GM21529 (cell line): ENCODE data around the gene LIN7C.
"Not testable (repeated sequence)": the region's sequence is repeated elsewhere in the genome, so short reads cannot be mapped to it uniquely, and the experiment has no call there.

ENCODE experiments used
- ATAC-seq: cut with Tn5 transposase; IDR thresholded peaks from one replicate; pipeline ENCODE4 v1.9.1; 2021; ENCODE audit not compliant: unreplicated experiment

The LIN7C gene, protein sequence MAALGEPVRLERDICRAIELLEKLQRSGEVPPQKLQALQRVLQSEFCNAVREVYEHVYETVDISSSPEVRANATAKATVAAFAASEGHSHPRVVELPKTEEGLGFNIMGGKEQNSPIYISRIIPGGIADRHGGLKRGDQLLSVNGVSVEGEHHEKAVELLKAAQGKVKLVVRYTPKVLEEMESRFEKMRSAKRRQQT

DNA sequence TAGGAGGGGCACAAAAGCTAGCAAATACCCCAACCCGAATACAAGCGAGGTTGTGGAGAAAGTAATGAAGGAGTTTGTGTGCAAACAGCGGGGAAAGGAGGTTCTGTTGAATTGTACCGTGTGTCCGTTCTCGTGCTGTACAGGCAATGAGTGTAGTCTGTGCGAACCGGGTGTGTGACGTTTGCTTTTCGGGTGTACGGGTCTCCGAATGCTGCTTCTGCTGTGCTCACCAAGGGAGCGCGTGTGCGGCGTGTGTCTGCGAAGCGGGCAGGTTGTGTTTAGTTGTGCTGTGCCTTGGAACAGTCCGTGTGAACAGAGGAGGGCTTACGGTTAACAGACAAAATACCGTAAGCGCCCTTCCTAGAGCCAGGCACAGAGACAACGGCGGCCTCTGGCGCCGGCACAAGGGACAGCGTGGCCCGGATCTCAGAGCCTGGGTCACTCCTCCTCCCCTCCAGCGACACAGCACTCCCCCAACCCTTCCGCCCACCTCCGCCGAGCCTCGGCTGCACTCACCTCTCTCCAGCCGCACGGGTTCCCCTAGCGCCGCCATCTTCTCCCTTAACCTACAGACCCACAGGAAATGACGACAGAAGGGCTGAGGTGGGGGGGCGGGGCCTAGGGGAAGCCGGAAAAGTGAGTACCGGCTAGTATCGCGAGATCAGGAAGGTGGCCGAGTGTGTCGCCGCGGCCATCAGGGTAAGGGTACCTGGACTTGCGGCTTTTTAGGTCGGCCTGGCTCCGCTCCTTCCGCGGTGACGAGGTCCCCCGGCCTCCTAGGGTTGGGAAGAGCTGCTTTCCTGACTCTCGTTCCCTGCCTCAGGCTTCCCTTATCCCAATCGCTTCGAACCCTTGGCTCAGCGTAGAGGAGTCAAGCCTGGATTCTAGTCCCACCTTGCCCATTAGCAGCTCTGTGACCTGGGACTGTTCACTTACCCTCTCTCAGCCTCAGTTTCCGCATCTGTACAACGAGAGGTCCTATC lies at the start of gene LIN7C:
LIN7C (minus strand) TSS at position 570 of the 983 bp plus-strand sequence; CDS start at position 553, 17 bp downstream.
- peak; percentile 96 for ATAC-seq

DNA sequence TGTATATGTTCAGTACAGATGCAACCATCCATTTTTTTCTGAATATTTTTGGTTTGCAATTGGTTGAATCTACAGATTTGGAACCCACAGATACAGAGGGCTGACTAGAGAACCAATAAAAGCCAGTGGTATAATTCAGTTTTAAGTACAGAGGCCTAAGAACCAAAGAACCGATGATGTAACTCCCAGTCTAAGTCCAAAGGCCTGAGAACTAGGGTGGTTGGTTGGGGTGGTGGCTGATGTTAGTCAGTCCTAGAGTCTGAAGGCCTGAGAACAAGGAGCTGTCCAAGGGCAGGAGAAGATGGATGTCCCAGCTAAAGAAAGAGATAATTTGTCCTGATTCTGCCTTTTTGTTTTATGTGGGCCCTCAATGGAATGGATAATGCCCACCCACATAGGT lies 48.7 kb upstream of the LIN7C start:
- ATAC-seq: no peak

DNA sequence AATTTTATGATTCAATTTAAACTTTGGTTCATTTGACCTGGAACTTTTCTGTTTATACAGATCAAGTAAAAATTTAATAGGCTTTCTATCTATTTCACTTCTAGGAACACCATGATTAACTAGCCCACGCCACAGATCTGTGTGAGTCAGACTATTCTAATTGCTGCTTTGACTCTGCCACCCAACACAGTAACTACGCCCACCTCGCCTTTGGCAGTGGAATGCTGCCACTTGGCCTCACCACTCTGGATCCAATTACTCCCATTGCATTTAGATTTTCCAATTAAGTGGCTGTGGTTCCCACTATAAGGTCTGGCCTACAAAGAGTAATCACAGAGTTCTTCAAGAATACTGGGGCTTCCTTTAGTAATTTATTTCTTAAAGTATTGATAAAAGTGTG lies 46.6 kb upstream of the LIN7C start:
- ATAC-seq: no peak

DNA sequence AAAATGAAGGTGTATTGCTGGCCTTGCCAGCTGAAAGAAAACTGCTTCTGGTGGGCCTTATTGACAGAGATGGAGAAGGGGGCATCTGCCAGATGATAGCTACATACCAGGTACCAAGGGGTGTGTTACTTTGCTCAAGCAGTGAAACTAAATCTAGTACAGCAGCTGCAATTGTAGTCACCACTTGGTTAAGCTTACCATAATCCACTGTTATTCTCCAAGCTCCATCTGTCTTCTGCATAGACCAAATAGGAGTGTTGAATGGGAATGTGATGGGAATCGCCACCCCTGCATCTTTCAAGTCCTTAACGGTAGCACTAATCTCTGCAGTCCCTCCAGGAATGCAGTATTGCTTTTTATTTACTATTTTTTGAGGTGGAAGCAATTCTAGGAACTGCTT lies 45.8 kb upstream of the LIN7C start:
- ATAC-seq: no peak

DNA sequence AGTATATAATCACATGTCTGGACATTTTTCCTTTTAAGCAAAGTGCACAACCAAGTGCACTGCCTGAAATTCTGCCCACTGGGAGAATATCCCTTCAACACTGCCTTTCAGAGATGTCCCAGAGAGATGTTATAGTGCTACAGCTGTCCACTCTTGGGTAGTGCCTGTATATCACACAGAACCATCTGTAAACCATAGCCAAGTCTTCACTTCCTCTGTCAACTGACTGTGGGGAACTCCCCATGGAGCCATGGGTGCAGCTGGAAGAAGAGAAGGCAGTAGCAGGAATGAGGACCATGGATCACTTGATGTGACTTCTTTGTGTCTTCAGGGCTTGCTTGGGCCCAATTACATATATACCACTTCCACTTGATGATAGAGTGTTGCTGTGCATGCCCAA lies 44.6 kb upstream of the LIN7C start:
- peak; percentile 68 for ATAC-seq

DNA sequence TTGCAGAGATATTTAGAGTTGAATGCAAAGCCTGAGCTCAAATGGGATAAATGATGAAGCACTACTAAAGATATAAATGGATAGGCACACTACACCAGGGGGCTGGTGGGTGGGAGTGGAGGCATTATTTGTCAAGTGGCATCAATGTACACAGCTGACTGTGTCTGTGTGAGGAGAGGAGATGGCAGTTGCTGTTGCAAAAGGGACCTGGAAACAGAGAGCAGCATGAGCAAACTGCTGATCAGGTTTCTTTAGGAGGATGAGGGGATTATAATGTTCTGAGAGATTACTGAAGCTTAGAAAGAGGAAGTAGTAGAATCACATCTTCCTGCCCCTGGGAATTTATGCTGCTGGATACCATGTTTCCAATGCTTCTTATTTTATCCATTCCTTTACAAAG lies 39.4 kb upstream of the LIN7C start:
- no peak for ATAC-seq

DNA sequence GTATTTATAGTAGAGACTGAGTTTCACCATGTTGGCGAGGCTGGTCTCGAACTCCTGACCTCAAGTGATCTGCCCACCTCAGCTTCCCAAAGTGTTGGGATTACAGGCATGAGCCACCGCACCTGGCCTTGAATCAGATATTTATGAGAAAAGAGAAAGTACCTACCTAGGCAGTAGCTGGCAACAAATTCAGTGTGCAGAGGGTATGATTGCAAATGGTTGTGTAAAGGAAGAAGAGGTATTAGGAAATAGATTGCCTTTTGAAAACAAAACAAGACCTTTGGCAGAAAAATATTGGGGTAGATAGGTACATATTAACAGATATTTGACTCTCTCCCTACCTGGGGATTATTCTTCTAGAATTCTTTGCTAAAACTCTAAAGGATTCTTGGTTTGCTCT lies 38.5 kb upstream of the LIN7C start:
- no peak for ATAC-seq

DNA sequence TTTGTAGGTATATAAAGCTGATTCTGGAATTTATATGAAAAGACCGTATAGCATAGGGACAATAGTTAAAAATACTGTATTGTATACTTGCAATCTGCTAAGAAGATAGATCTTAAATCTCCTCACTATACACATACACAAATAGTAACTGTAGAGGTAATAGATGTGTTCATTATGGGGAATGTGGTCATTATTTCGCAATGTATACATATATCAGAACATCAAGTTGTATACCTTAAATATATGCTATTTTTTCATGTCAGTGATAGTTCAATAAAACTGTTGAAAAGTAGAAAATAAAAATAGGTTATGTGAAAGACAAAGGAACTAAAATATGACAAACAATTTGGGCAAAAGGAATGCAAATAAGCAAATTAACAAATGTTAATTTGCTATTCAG lies 35.2 kb upstream of the LIN7C start:
- ATAC-seq: no peak

DNA sequence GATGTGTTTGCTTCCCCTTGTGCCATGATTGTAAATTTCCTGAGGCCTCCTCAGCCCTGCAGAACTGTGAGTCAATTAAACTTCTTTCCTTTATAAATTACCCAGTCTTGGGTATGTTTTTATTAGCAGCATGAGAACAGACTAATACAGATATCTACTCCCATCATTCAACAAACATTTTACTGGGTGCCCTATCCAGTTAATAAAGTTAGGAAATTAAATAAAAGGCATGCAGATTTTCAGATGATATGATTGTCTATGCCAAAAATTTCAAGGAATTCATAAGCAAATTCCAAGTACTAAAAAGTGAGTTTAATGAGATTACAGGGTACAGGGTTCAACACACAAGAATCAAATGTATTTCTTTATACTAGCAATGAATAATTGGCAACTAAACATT lies 33.5 kb upstream of the LIN7C start:
- ATAC-seq: no peak

DNA sequence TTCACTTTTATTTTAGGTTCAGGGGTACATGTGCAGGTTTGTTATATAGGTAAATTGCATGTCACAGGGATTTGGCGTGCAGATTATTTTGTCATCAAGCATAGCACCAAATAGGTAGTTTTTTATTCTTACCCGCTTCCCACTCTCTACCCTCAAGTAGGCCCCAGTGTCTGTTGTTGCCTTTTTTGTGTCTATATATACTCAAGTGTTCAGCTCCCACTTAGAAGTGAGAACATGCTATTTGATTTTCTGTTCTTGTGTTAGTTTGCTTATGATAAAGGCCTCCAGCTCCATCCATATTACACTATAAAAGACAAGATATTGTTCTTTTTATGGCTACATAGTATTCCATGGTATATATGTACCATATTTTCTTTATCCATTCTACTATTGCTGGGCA lies 28.5 kb upstream of the LIN7C start:
- ATAC-seq: no peak

DNA sequence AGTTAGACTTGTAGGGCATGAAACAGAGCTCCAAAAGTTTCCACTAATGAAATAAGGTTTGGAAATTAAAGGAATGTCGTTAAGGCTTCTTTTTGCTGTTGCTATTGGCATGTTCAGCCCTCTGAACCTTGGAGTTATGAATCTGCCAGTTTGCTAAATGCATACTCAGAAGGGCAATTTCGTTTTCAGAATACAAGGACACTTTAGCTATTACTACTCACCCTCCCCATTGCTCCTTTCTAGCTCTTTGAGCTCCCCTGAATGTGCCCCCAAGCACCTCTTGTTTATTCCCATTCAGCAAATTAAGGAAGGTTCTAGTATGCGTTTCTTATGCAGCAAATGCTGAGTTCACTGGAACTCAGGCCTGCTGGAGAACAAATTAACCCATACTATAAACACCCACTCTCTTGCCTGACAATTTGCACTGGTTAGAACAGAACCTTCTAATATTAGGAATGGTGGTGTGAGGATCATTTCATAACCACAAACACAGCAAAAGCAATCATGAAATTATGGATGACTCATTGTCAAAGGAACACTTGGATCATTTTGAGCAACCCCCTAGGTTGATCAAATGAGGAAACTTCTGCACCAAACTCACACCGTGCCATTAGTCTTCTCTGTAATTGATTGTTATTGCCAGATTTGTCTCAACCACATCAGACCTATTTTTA lies 26.2 kb upstream of the LIN7C start:
- ATAC-seq: no peak

DNA sequence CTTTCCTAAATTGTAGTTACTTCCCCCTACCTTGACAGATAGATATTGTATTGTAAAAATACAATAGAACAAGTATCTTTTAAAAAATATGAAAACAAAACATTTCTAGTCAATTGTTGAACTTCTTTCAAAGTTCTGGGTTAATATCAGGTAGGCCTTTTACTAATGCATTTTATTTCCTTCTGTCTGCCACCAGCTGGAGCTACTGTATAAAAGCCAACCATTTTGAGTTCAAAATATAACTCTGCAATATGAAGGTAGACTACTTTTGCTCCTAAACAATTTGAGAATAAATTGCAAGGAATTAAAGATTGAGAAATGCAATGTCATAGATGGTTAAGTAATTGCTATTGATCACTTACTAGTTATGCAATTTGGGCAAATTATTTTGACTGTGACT lies 22.1 kb upstream of the LIN7C start:
- ATAC-seq: no peak

DNA sequence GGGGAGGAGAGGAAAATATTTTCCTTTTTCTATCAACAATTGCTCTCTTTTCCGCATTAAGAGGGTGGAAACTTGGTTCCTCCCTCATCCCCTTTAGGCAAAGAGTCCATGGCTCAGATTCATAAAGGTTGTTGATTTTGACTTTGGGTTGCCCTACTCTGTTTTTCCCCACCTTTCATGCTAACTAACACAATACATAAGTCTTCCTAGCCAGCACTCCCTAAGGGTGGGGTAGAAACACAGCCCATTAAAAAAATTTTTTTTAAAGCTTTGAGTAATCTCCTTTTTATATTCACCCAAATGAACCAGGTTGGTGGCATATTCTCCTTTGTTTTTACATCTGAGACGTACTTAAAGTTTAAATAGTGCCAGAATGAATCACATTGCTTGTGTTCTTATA lies 20.0 kb upstream of the LIN7C start:
- ATAC-seq: no peak

DNA sequence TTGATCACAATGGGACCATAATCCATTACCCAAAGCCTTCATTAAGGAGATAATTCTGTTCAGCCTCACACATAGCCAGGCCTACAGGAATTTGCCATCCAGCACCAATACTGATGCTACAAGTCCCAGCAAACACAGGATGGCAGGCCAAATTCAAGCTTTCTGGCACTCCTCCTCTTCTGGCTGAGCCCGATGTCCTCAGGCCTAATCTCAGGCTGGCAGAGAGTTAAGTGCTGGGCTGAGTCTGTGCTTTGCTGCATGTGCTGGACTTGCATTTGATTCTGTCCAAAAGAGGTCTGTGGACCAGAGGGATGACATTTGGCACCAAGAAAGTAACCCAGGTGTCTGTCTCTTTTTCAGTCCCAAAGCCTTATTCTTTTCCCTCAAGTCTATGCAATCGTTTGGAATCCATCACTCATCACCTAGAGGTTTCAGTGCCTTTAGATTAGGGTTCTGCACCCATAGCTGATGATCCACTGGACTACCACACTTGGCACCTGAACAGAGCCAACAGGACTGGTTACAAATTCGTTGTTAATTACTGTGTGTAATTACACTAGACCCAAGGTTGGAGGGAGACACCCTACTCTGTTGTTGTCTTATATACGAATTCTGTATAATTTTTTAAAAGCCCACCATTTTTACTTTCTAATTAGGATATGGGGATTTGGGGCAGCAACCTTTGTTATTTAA lies 19.4 kb upstream of the LIN7C start:
- no peak for ATAC-seq

DNA sequence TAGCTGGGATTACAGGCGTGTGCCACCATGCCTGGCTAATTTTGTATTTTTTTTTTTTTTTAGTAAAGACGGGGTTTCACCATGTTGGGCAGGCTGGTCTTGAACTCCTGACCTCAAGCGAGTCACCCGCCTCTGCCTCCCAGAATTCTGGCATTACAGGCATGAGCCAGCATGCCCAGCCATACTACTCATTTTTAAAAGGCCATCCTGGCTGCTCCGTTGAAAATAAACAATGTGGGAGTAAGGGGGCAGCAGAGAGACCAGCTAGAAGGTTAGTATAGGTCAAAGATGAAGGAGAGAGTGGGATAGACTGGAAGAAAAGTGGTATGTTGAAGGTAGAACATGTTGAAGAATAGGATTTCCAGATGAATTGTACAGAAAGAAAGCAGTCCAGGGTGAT lies 17.6 kb upstream of the LIN7C start:
- ATAC-seq: no peak

DNA sequence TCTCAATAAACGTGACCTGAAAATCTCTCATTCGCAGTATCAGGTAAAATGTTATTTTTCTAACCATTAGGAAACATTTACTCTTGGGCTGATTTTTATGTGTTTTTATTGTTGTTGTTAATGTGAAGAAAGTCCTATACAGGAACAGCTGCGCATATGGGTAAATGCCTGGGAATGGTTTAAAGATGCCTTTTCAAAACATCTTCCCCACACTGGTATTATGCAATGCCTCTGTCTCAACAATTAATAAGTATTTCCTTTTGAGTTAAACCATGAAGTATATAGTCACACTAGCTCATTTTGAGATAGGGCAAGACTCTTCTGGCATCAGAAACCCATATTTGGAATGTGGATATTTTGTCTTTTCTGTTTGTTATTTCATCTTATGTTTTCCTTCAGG lies 13.7 kb upstream of the LIN7C start:
- ATAC-seq: no peak

DNA sequence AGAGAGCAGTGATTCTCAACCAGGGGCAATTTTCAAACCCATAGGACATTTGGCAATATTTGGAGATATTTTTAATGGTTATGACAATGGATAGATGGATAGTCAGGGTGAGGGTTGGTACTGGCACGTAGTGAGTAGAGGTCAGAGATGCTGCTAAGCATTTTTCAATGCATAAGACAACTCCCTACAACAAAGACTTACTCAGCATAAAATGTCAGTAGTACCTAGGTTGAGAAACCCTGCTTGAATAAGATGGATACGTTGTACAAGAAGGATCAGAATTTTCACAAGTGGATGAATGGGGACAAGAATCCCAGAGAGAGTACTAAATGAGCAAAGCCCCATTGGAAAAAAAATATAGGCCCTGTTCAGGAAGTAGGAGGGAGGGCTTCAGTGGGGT lies 11.9 kb upstream of the LIN7C start:
- no peak for ATAC-seq

DNA sequence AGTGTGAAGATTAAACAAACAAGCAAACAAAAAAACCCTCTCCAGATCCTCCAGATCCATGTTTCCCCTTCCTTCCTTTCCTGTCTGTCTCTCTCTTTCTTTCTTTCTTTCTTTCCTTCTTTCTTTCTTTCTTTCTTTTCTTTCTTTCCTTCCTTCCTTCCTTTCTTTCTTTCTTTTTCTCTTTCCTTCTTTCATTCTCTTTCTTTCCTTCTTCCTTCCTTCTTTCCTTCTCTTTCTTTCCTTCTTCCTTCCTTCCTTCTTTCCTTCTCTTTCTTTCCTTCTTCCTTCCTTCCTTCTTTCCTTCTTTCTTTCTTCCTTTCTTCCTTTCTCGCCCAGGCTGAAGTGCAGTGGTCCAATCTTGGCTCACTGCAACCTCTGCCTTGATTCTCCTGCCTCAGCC lies 10.9 kb upstream of the LIN7C start:
- not testable (repeated sequence) for ATAC-seq

DNA sequence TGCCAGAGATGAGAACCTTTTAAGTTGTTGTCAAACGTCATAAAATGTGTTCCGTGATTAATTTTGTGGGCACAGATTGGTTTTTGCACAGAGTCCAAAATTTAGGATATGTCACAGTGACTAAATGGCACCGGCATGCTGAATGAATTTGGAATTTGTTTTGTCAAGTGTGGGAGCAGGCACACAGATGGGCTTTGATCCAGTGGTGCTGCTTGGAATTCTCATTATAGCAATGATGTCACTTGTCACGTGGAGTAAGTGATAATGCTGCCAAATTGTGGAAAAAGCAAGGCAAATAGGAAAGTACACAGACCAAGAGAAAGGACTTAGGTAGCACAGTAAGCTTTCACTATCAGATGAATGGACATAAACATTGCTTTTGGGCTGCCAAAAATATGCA lies 8.0 kb upstream of the LIN7C start:
- ATAC-seq: no peak

DNA sequence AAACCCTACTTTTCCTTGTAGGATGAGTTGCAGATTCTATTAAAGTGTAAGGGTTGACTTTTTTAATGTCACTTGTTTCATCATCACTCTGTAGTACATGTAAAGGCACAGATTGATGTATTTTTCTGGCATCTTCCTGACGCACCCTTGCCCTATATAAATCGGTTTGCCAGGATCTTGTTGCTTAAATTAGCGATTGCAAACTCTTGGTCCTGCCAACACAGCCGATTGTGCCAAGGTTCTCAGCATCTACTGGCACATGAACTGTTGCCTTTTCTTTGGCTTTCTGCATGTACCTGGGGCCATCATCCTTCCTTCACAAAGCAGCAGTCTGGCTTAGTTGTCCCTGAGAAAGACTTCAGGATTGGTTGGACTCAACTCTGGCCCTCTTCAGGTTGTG lies 7.5 kb upstream of the LIN7C start:
- no peak for ATAC-seq

DNA sequence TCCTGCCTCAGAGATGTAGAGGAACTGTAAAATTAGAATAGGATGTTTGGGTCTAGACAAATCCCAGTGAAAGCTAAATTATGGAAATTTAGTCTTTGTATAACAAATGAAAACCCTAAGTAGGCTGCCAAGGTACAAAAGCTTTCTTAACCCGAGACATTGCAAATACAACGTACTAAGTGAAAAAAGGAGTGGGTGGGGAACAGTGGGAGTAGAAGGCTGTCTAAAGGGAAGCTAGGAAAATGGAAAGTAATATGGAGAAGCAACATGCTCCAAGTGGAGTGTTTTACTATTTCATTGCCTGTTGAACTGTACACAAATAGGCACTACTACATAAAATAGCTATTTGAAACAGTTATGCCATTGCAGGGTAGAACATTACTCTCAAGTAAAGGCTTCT lies 6.8 kb upstream of the LIN7C start:
- ATAC-seq: no peak
